Measurements from ENCODE around the gene STAT4. TPM values are rescaled to one million over a fixed set of nuclear protein-coding genes. Genes with fewer than 3 reads are reported as not detected.

STAT4 gene
- total RNA-seq, 1 experiment from 2014 or later, result 0.85 TPM

GRCh38 chr2:190980630-190981209 lies 170.1 kb downstream of the STAT4 start:
- intact Hi-C loops (cut with micrococcal nuclease; ENCODE audit: unreplicated experiment), result no loop called here
- CTCF ChIA-PET, result no interaction called here
- no peaks in the 10 kb centered on the region for H3K4me1 Mint-ChIP-seq (ENCODE audit: low read depth, unreplicated experiment)
- H3K27ac Mint-ChIP-seq (ENCODE audit: unreplicated experiment), result no peak overlapping the region
- H3K4me3 Mint-ChIP-seq (ENCODE audit: low read depth, unreplicated experiment), result no peak overlapping the region
- H3K27me3 Mint-ChIP-seq (ENCODE audit: unreplicated experiment), result no peaks in the 10 kb centered on the region
- no peak for DNase-seq
- H3K36me3 Mint-ChIP-seq (ENCODE audit: insufficient read depth, unreplicated experiment), result peaks cover 56% of the 10 kb centered on the region
- BruUV-seq (replicated peaks), result no TSS peak
- H3K9me3 Mint-ChIP-seq (ENCODE audit: low read depth, unreplicated experiment), result no peaks in the 10 kb centered on the region
- no peak for TF ChIP-seq CTCF (IDR thresholded peaks at IDR 0.05; ENCODE audit: unreplicated experiment)

GRCh38 chr2:190979906-190980629 lies 170.7 kb downstream of the STAT4 start:
- Mint-ChIP-seq H3K4me1 (ENCODE audit: low read depth, unreplicated experiment) (no peaks in the 10 kb centered on the region), H3K27me3 (ENCODE audit: unreplicated experiment) (no peaks in the 10 kb centered on the region), H3K27ac (ENCODE audit: unreplicated experiment) (no peak overlapping the region), H3K4me3 (ENCODE audit: low read depth, unreplicated experiment) (no peak overlapping the region), H3K9me3 (ENCODE audit: low read depth, unreplicated experiment) (no peaks in the 10 kb centered on the region), H3K36me3 (ENCODE audit: insufficient read depth, unreplicated experiment) (peaks cover 62% of the 10 kb centered on the region)
- BruUV-seq (replicated peaks), result no TSS peak
- DNase-seq, result no peak
- CTCF ChIA-PET, result no interaction called here
- TF ChIP-seq CTCF (IDR thresholded peaks at IDR 0.05; ENCODE audit: unreplicated experiment), result no peak
- intact Hi-C loops (cut with micrococcal nuclease; ENCODE audit: unreplicated experiment), result no loop called here

Other genes starting within 250 kb of the STAT4 start
- gene STAT1, start 136.8 kb downstream of the STAT4 start, total RNA-seq (2022), result 172 and 324 TPM in 2 replicates
- 56.7 and 64.5 TPM in 2 replicates for gene MYO1B, start 94.4 kb upstream of the STAT4 start, total RNA-seq (2022)